ENCODE measurements around the gene SCN4A.
"Not testable (repeated sequence)": the region's sequence is repeated elsewhere in the genome, so short reads cannot be mapped to it uniquely, and the experiment has no call there.

- TF ChIP-seq, protein P1, sequence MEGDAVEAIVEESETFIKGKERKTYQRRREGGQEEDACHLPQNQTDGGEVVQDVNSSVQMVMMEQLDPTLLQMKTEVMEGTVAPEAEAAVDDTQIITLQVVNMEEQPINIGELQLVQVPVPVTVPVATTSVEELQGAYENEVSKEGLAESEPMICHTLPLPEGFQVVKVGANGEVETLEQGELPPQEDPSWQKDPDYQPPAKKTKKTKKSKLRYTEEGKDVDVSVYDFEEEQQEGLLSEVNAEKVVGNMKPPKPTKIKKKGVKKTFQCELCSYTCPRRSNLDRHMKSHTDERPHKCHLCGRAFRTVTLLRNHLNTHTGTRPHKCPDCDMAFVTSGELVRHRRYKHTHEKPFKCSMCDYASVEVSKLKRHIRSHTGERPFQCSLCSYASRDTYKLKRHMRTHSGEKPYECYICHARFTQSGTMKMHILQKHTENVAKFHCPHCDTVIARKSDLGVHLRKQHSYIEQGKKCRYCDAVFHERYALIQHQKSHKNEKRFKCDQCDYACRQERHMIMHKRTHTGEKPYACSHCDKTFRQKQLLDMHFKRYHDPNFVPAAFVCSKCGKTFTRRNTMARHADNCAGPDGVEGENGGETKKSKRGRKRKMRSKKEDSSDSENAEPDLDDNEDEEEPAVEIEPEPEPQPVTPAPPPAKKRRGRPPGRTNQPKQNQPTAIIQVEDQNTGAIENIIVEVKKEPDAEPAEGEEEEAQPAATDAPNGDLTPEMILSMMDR (IDR thresholded peaks at IDR 0.05; ENCODE audit: poor library complexity, severe bottlenecking), result not testable (repeated sequence)
- not testable (repeated sequence) for TF ChIP-seq EZH2 (IDR thresholded peaks at IDR 0.05; ENCODE audit: borderline replicate concordance, insufficient read depth, low read length, poor library complexity, severe bottlenecking); POLR2AphosphoS5 (IDR thresholded peaks at IDR 0.05); SMC3 (conservative IDR thresholded peaks at IDR 0.05; ENCODE audit: poor library complexity)
- TF ChIP-seq, protein P2, sequence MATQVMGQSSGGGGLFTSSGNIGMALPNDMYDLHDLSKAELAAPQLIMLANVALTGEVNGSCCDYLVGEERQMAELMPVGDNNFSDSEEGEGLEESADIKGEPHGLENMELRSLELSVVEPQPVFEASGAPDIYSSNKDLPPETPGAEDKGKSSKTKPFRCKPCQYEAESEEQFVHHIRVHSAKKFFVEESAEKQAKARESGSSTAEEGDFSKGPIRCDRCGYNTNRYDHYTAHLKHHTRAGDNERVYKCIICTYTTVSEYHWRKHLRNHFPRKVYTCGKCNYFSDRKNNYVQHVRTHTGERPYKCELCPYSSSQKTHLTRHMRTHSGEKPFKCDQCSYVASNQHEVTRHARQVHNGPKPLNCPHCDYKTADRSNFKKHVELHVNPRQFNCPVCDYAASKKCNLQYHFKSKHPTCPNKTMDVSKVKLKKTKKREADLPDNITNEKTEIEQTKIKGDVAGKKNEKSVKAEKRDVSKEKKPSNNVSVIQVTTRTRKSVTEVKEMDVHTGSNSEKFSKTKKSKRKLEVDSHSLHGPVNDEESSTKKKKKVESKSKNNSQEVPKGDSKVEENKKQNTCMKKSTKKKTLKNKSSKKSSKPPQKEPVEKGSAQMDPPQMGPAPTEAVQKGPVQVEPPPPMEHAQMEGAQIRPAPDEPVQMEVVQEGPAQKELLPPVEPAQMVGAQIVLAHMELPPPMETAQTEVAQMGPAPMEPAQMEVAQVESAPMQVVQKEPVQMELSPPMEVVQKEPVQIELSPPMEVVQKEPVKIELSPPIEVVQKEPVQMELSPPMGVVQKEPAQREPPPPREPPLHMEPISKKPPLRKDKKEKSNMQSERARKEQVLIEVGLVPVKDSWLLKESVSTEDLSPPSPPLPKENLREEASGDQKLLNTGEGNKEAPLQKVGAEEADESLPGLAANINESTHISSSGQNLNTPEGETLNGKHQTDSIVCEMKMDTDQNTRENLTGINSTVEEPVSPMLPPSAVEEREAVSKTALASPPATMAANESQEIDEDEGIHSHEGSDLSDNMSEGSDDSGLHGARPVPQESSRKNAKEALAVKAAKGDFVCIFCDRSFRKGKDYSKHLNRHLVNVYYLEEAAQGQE (IDR thresholded peaks at IDR 0.05; ENCODE audit: borderline replicate concordance), result not testable (repeated sequence)
Observed at GRCh38 chr17:64007089-64007837, 34.5 kb upstream of the SCN4A start.

Data from neural cell (in vitro differentiated cells).